ENCODE results near the gene PAX5. TPM values are rescaled to one million over a fixed set of nuclear protein-coding genes. Genes with fewer than 3 reads are reported as not detected.

PAX5 gene
- total RNA-seq, 1 experiment from 2014 or later, result 0.39 TPM

GRCh38 chr9:37001459-37001858 is 32.6 kb downstream of the PAX5 start:
- H3K4me1 Mint-ChIP-seq, result peaks cover 17 to 31% of the 10 kb centered on the region in 2 experiments
- no CpG with 5 or more reads among the region's 9 CpGs for WGBS (ENCODE audit: extremely low coverage, insufficient read length, low lambda C conversion rate)
- Histone ChIP-seq H3K27ac (ENCODE audit: insufficient read length, low read depth, low read length) (no peak overlapping the region), H3K23ac (ENCODE audit: insufficient read length, low read depth, low read length) (no peak overlapping the region), H4K5ac (ENCODE audit: insufficient read length, low read depth, low read length) (no peak overlapping the region), H3K14ac (ENCODE audit: insufficient read depth, low read length) (no peak overlapping the region; the same call in 1 of the 2 replicates), H3K79me1 (ENCODE audit: insufficient read depth, low read depth, low read length, poor library complexity, severe bottlenecking) (no peaks in the 10 kb centered on the region), H3K9me3 (ENCODE audit: control insufficient read depth, low read depth, low read length) (no peaks in the 10 kb centered on the region), H2BK120ac (ENCODE audit: low read depth, low read length, poor library complexity, severe bottlenecking) (no peak overlapping the region), H3K4me2 (ENCODE audit: insufficient read depth, insufficient read length, low read length) (no peak overlapping the region), H3K79me2 (ENCODE audit: insufficient read depth, low read length) (no peaks in the 10 kb centered on the region), H3K56ac (ENCODE audit: insufficient read length, low read depth, low read length) (no peak overlapping the region), H3K9ac (ENCODE audit: extremely low read depth, insufficient read length, low read length) (no peak overlapping the region), H3T11ph (ENCODE audit: low read length) (no peak overlapping the region), H3K23me2 (ENCODE audit: insufficient read length, low read depth, low read length, poor library complexity, severe bottlenecking) (peaks cover 8% of the 10 kb centered on the region), H2BK20ac (ENCODE audit: low read depth, low read length, poor library complexity, severe bottlenecking) (no peak overlapping the region), H3K18ac (ENCODE audit: insufficient read length, low read depth, low read length) (no peak overlapping the region), H2AK5ac (ENCODE audit: insufficient read length, low read length) (no peak overlapping the region), H2BK12ac (ENCODE audit: insufficient read length, low read depth, low read length) (no peak overlapping the region), H3K4ac (ENCODE audit: low read depth, low read length) (no peak overlapping the region), H2AFZ (ENCODE audit: low read length) (no peak overlapping the region), H4K20me1 (ENCODE audit: control insufficient read depth, insufficient read depth, insufficient read length) (no peaks in the 10 kb centered on the region), H3K27me3 (ENCODE audit: insufficient read depth, low read length) (peaks cover 16% of the 10 kb centered on the region; the same call in 1 of the 2 replicates), H2BK5ac (ENCODE audit: insufficient read length, low read length) (no peak overlapping the region), H3K4me1 (ENCODE audit: insufficient read depth, low read length) (no peaks in the 10 kb centered on the region), H4K91ac (ENCODE audit: insufficient read length, low read depth, low read length) (no peak overlapping the region), H2BK15ac (ENCODE audit: low read depth, low read length) (no peak overlapping the region), H4K8ac (replicated peaks; ENCODE audit: insufficient read length, low read depth, low read length) (no peak overlapping the region)
- H3K36me3 Mint-ChIP-seq (ENCODE audit: insufficient read depth in 1 of 3, low read depth in 3 of 3), result no peaks in the 10 kb centered on the region; a peak in 2 of 7 replicates
- H3K9me3 Mint-ChIP-seq, result no peaks in the 10 kb centered on the region; a peak in 1 of 5 replicates
- no peak for DNase-seq
- peak overlapping the region in 1 of 2 experiments; percentile 21; a peak in 1 of 5 replicates for H3K4me3 Mint-ChIP-seq
- H3K27ac Mint-ChIP-seq, result no peak overlapping the region; a peak in 1 of 7 replicates
- H3K27me3 Mint-ChIP-seq (ENCODE audit: low read depth), result peaks cover 89% of the 10 kb centered on the region
- TF ChIP-seq CTCF (conservative IDR thresholded peaks at IDR 0.05), result no peak
